Dendritic cell treated with granulocyte-macrophage colony-stimulating factor and Interleukin-4, amounts not matched to agents 40 ng/mL and 50 ng/mL, for 4 days (primary cell): Measurements from ENCODE around the gene KIF4B.
"Not testable (repeated sequence)": the region's sequence is repeated elsewhere in the genome, so short reads cannot be mapped to it uniquely, and the experiment has no call there.

ENCODE experiments used
- H3K27ac Mint-ChIP-seq: one replicate; pipeline ENCODE4 v1.8.0; 2022; ENCODE audit warnings: mild to moderate bottlenecking, mixed read lengths
- H3K27me3 Mint-ChIP-seq: one replicate; pipeline ENCODE4 v1.8.0; 2022; ENCODE audit warnings: mild to moderate bottlenecking, mixed read lengths
- H3K36me3 Mint-ChIP-seq: one replicate; pipeline ENCODE4 v1.8.0; 2022; ENCODE audit warnings: low read depth, mixed read lengths
- H3K4me1 Mint-ChIP-seq: one replicate; pipeline ENCODE4 v1.8.0; 2022; ENCODE audit warnings: low read depth, mixed read lengths
- H3K4me3 Mint-ChIP-seq: one replicate; pipeline ENCODE4 v1.8.0; 2022; ENCODE audit warnings: mild to moderate bottlenecking, moderate library complexity, mixed read lengths
- H3K9me3 Mint-ChIP-seq: one replicate; pipeline ENCODE4 v1.8.0; 2022; ENCODE audit warnings: mixed read lengths
- intact Hi-C: fragments of 100-400 bp; cut with micrococcal nuclease; formaldehyde crosslinking; loops from one replicate; pipeline ENCODE4 v1.15.0; 2022

Gene KIF4B

DNA sequence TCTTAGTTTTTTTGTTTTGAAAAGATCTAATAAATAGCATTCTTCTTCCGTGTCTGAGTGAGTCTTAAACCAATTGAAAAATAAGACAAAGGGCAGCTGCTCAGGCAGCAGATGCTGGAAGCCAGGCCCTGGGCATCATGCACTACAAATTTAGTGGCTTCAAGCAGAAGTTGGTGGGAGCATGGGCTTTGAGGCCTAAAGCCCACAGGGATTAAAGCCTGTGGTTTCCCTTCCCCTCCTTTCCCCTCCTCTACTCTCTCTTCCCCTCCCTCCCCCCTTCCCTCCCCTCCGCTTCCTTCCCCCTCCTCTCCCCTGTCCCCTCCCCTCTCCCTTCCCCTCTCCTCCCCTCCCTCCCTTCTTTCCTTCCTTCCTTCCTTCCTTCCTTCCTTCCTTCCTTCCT, 20.1 kb upstream of the KIF4B start:
- no peak overlapping the region for H3K4me3 Mint-ChIP-seq
- H3K9me3 Mint-ChIP-seq: no peaks in the 10 kb centered on the region
- H3K36me3 Mint-ChIP-seq: no peaks in the 10 kb centered on the region
- intact Hi-C loops: no loop called here
- peaks cover 5% of the 10 kb centered on the region for H3K27me3 Mint-ChIP-seq
- no peak overlapping the region for H3K27ac Mint-ChIP-seq
- peaks cover 5% of the 10 kb centered on the region for H3K4me1 Mint-ChIP-seq

DNA sequence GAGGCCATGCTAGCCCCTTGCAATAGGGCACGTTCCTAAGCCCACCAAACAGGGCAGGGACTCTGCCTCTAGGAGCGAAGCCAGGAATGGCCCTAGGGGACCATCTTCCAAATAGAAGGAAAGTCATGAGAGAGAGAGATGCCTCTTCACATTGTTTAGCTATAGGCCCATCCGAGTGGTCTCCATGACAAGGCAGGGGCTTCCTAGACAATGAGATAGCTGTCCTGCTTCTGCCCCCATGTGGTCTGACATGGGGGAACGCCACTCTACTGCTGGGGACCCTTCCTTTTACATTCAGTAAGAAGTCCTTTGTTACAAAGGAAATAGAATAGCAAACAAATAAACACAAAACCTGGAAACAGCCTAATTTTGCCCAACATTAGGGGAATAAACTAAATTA, 17.9 kb upstream of the KIF4B start:
- no peak overlapping the region for H3K4me3 Mint-ChIP-seq
- no peaks in the 10 kb centered on the region for H3K36me3 Mint-ChIP-seq
- H3K27ac Mint-ChIP-seq: no peak overlapping the region
- H3K9me3 Mint-ChIP-seq: no peaks in the 10 kb centered on the region
- peaks cover under 1% of the 10 kb centered on the region for H3K4me1 Mint-ChIP-seq
- H3K27me3 Mint-ChIP-seq: peaks cover 7% of the 10 kb centered on the region
- intact Hi-C loops: no loop called here

DNA sequence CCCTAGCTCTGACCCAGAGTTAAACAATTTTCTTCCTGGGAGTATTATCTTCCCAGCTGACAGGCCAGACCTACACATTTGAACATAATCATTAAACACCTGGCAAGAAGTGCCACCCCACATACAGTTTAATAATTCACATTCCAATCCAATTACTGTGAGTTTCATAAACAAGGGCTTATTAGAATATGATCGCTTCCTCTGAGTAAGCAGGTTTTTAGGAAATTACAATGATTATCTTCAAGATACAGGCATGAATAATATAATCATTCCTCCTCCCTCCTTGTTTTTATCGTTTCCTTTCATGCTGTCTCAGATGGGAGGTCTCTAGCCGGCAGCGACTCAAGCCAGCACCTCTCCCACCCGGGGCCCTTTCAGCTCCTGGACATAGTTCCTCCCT, 15.8 kb upstream of the KIF4B start:
- Mint-ChIP-seq H3K4me1 (no peaks in the 10 kb centered on the region), H3K9me3 (no peaks in the 10 kb centered on the region), H3K4me3 (no peak overlapping the region), H3K27me3 (peaks cover 3% of the 10 kb centered on the region), H3K36me3 (no peaks in the 10 kb centered on the region), H3K27ac (no peak overlapping the region)
- intact Hi-C loops: no loop called here

DNA sequence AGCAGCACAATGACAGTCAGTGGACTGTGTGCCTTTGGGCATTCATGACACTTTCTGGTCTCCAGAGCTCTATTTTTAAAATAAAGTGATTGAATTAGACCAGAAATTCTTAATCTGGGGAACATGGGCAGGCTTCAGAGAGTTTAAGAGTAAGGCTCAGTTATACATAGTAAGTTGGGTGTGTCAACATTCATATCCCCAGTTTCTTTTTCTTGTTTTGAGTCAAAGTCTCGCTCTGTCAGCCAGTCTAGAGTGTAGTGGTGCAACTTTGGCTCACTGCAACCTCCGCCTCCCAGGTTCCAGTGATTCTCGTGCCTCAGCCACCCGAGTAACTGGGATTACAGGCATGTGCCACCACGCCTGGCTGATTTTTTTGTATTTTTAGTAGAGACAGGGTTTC, 13.7 kb upstream of the KIF4B start:
- Mint-ChIP-seq H3K27ac (no peak overlapping the region), H3K4me1 (no peaks in the 10 kb centered on the region), H3K9me3 (no peaks in the 10 kb centered on the region), H3K4me3 (no peak overlapping the region), H3K27me3 (peaks cover 3% of the 10 kb centered on the region), H3K36me3 (no peaks in the 10 kb centered on the region)
- intact Hi-C loops: loop anchor here (10.0 kb wide), 1 partner anchor 355 kb away; no protein-coding TSS in a partner anchor

DNA sequence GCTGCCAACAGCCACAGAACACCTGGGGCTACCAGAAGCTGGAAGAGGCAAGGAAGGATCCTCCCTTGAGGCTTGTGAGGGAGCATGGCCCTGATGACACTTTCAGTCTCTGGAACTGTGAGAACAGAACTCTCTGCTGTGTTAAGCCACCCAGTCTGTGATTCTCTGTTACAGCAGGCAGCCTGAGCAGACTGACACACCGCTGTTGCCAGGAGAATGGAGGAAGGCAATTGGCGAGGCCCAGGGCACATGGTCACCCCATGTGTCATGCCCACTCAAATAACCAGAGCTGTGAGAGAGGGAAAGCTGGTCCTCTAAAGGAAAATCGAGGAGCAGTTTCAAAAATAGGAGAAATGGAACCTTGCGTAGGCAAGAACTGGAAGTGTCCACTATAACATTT, 12.0 kb upstream of the KIF4B start:
- peaks cover 8% of the 10 kb centered on the region for H3K27me3 Mint-ChIP-seq
- no peaks in the 10 kb centered on the region for H3K9me3 Mint-ChIP-seq
- H3K4me1 Mint-ChIP-seq: no peaks in the 10 kb centered on the region
- H3K4me3 Mint-ChIP-seq: no peak overlapping the region
- no peak overlapping the region for H3K27ac Mint-ChIP-seq
- intact Hi-C loops: loop anchor here (10.0 kb wide), 1 partner anchor 357 kb away; no protein-coding TSS in a partner anchor
- H3K36me3 Mint-ChIP-seq: no peaks in the 10 kb centered on the region

DNA sequence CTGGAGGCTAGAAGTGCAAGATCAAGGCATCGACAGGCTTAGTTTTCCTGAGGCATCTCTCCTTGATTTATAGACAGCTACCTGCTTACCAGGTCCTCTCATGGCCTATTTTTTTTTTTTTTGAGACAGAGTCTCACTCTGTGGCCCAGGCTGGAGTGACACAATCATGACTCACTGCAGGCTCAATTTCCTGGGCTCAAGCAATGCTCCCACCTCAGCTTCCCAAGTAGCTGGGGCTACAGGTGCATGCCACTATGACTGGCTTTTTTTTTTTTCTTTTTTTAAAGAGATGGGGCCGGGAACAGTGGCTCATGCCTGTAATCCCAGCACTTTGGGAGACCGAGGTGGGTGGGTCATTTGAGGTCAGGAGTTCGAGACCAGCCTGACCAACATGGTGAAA, 10.8 kb upstream of the KIF4B start:
- intact Hi-C loops: loop anchor here (10.0 kb wide), 1 partner anchor 358 kb away; no protein-coding TSS in a partner anchor
- H3K4me3 Mint-ChIP-seq, H3K27me3 Mint-ChIP-seq, H3K9me3 Mint-ChIP-seq, H3K36me3 Mint-ChIP-seq, H3K27ac Mint-ChIP-seq, H3K4me1 Mint-ChIP-seq: not testable (repeated sequence)

DNA sequence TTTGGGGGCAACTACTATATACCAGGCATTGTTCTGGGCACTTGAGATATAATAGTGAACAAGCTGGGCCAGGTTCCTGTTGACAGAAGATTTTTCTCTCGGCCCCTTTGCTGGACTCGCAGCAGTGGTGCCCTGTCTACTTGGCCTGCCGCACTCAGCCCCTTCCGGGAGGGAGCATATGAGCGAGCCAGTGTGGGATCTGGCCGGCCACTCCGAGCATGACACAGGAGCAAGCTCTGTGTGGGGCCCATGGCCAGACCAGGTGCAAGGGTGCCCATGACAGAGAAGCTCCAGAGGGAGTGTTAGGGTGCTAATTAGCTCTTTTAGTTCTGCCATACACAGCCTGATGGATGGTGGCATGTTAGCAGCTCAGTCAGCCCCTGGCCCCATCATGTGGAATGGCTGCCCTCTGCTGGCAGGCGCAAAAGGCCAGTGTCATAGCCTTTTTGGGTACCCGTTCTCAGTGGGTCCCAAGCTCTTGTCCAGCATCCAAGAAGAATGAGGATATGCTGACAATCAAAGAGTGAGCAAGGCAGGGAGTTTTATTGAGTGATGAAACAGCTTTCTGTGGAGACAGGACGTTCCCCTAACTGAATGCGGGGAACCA, 9.3 kb upstream of the KIF4B start:
- Mint-ChIP-seq H3K4me1 (no peaks in the 10 kb centered on the region), H3K27ac (no peak overlapping the region), H3K27me3 (peaks cover 7% of the 10 kb centered on the region), H3K36me3 (no peaks in the 10 kb centered on the region), H3K4me3 (no peak overlapping the region), H3K9me3 (no peaks in the 10 kb centered on the region)
- intact Hi-C loops: loop anchor here (2.0 to 10.0 kb wide), 3 partner anchors 31 to 359 kb away; no protein-coding TSS in a partner anchor

DNA sequence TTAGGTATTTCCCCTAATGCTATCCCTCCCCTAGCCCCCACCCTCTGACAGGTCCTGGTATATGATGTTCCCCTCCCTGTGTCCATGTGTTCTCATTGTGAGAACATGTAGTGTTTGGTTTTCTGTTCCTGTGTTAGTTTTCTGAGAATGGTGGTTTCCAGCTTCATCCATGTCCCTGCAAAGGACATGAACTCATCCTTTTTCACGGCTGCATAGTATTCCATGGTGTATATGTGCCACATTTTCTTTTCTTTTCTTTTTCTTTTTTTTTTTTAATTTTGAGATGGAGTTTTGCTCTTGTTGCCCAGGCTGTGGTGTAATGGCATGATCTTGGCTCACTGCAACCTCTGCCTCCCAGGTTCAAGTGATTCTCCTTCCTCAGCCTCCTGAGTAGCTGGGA, 7.3 kb upstream of the KIF4B start:
- H3K27me3 Mint-ChIP-seq, H3K9me3 Mint-ChIP-seq, H3K27ac Mint-ChIP-seq, H3K36me3 Mint-ChIP-seq, H3K4me3 Mint-ChIP-seq, H3K4me1 Mint-ChIP-seq: not testable (repeated sequence)
- intact Hi-C loops: loop anchor here (10.0 kb wide), 1 partner anchor 361 kb away; no protein-coding TSS in a partner anchor

DNA sequence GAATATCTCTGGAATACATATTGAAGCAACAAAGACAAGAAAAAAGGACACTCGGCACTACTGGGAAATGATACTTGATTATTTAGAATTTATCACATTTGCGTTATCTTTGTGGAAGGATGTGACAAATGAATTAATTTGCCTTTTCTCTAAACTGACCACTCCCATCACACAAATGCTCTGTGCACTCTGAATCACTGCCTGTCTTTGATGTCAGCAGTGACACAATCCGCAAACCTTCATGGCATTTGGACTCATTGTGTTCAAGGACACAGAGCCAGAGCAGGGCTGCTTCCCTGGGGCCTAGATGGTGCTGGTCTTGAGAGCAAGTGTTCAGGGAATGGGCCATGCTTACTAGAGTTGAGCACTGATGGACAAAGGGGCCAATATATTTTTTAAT, 4.9 kb upstream of the KIF4B start:
- Mint-ChIP-seq H3K4me3 (no peak overlapping the region), H3K27ac (no peak overlapping the region)
- intact Hi-C loops: loop anchor here (10.0 kb wide), 1 partner anchor 364 kb away; no protein-coding TSS in a partner anchor

DNA sequence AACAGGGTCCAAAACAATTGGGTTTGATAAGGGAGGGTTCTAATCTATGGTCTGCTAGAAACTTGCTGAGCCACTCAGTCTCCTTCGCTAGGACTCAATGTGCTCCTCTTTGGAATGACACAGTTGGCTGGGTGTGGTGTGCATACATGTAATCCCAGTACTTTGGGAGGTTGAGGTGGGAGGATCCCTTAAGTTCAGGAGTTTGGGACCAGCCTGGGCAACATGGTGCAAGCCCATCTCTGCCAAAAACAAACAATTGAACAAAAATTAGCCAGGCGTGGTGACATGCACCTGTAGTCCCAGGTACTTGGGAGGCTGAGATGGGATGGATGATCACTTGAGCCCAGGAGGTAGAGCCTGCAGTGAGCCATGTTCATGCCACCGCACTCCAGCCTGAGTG, 2.7 kb upstream of the KIF4B start:
- Mint-ChIP-seq H3K27ac (no peak overlapping the region), H3K27me3 (peaks cover 15% of the 10 kb centered on the region), H3K4me1 (no peaks in the 10 kb centered on the region), H3K9me3 (no peaks in the 10 kb centered on the region), H3K36me3 (no peaks in the 10 kb centered on the region), H3K4me3 (no peak overlapping the region)
- intact Hi-C loops: no loop called here

More for the DNA sequence above, 4.9 kb upstream of the KIF4B start:
- Mint-ChIP-seq H3K27me3 (peaks cover 14% of the 10 kb centered on the region), H3K9me3 (no peaks in the 10 kb centered on the region), H3K36me3 (no peaks in the 10 kb centered on the region), H3K4me1 (no peaks in the 10 kb centered on the region)

DNA sequence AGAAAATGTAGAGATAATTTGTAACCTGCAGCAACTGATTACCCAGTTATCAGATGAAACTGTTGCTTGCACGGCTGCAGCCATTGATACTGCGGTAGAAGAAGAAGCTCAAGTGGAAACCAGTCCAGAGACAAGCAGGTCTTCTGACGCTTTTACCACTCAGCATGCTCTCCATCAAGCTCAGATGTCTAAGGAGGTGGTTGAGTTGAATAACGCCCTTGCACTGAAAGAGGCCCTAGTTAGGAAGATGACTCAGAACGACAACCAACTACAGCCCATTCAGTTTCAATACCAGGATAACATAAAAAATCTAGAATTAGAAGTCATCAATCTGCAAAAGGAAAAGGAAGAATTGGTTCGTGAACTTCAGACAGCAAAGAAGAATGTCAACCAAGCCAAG, 1.7 kb downstream of the KIF4B start:
- Mint-ChIP-seq H3K27ac (no peak overlapping the region), H3K36me3 (no peaks in the 10 kb centered on the region), H3K4me3 (no peak overlapping the region), H3K27me3 (peaks cover 10% of the 10 kb centered on the region), H3K9me3 (no peaks in the 10 kb centered on the region), H3K4me1 (no peaks in the 10 kb centered on the region)
- intact Hi-C loops: no loop called here

DNA sequence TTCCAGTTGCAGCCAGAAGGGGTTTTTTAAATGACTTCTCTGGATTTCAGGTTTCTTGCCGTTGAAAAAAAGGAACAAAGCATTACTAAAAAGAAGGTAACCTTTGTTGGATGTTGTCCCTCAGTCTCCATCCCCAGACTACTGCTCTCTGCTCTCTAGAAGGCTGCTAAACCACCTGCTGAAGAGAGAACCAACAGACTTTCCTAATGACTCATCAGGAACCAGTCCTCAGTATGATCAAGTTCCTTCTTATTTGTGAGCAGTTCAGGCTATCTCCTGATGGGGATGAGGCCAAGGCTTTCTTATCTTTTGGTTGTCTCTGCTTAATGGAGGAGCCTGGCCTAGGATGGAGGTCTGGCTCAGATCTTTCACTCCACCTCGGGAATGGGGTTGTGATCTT, 4.1 kb downstream of the KIF4B start:
- H3K4me3 Mint-ChIP-seq: no peak overlapping the region
- no peaks in the 10 kb centered on the region for H3K4me1 Mint-ChIP-seq
- no peaks in the 10 kb centered on the region for H3K9me3 Mint-ChIP-seq
- no peak overlapping the region for H3K27ac Mint-ChIP-seq
- H3K36me3 Mint-ChIP-seq: no peaks in the 10 kb centered on the region
- intact Hi-C loops: no loop called here
- peaks cover 8% of the 10 kb centered on the region for H3K27me3 Mint-ChIP-seq

DNA sequence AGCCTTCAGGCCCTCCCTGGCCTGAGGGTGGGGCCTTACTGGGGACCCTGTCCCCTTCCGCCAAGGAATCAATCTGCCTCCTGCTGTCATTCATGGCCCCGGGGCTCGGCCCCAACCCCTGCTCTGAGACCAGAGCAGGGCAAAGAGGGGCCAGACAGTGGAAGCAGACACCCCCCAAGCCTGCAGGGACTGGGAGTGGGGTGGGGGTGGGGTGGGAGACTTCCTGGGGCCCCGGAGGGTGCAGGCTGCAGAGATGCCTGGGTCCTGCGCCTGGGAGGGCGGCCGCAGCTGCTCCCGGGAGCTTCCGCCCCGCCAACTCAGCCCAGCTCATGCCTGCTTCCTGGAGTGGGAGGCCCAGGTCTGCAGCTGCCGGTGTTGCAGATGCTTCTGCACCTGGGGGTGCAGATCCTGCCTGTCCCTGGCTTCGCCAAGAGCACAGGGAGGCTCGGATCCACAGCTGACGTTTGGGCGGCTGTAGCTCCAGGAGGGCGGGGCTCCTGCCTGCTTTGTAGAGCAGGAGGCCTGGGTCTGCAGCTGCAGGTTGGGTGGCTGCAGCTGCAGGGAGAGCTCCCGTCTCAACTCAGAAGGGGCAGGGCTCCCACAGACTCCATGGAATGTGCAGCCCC, 6.2 kb downstream of the KIF4B start:
- no peaks in the 10 kb centered on the region for H3K4me1 Mint-ChIP-seq
- intact Hi-C loops: no loop called here
- no peak overlapping the region for H3K4me3 Mint-ChIP-seq
- no peaks in the 10 kb centered on the region for H3K36me3 Mint-ChIP-seq
- H3K9me3 Mint-ChIP-seq: no peaks in the 10 kb centered on the region
- peaks cover 5% of the 10 kb centered on the region for H3K27me3 Mint-ChIP-seq
- H3K27ac Mint-ChIP-seq: no peak overlapping the region

DNA sequence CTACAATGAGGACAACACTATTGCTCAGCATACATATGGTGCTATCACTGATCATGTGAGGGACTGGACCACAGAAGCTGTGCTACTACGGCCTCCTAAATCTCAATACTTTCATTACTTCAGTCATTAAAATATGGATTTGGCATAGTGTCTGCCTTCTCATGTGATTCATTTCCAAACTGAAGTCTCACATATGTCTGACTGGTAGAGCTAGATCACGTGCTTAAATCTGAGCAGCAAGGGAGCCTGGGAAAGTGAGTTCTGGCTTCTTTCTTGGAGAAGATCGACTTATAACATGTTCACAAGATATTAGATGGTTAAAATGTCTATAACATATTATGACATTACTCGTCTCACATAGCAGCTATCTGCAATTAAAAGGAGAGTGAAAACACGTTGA, 8.3 kb downstream of the KIF4B start:
- H3K4me1 Mint-ChIP-seq: no peaks in the 10 kb centered on the region
- intact Hi-C loops: no loop called here
- H3K9me3 Mint-ChIP-seq: no peaks in the 10 kb centered on the region
- H3K36me3 Mint-ChIP-seq: no peaks in the 10 kb centered on the region
- H3K4me3 Mint-ChIP-seq: no peak overlapping the region
- no peak overlapping the region for H3K27ac Mint-ChIP-seq
- peaks cover 3% of the 10 kb centered on the region for H3K27me3 Mint-ChIP-seq

DNA sequence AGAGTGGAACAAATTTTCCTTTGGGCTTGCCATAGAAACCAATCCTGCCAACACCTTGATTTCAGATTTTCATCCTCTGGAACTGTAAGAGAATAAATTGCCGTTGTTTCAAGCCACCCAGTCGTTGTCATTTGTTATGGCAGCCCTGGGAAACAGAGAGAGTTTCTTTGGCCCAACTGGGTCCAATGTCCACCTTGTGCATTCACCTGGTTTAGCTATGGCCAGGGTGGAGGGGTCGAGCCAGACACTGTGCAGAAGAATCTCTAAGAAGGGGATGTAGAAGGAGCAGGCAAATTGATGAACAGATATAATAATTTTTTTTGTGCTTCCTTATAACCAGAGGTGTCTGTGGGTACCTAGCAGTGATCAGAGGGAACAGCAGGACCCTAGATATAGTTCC, 9.8 kb downstream of the KIF4B start:
- peaks cover 3% of the 10 kb centered on the region for H3K27me3 Mint-ChIP-seq
- no peak overlapping the region for H3K4me3 Mint-ChIP-seq
- intact Hi-C loops: no loop called here
- no peaks in the 10 kb centered on the region for H3K4me1 Mint-ChIP-seq
- H3K27ac Mint-ChIP-seq: no peak overlapping the region
- peaks cover 7% of the 10 kb centered on the region for H3K9me3 Mint-ChIP-seq
- no peaks in the 10 kb centered on the region for H3K36me3 Mint-ChIP-seq
